Endothelial cell of umbilical vein (primary cell): ENCODE measurements around the gene TRMT112. TPM values are rescaled to one million over a fixed set of nuclear protein-coding genes. Genes with fewer than 3 reads are reported as not detected.

Source experiments
- BruUV-seq: library from RNA; stranded (reverse); fragments of 400-500 nt; replicated peaks from 2 replicates; lab custom pipeline; 2021; lab: Mats Ljungman, UMichigan
- CTCF ChIA-PET: fragments of 300-600, 350-600 bp; sonication (Branson Sonifier 250); formaldehyde crosslinking; loops from one replicate; lab custom pipeline; 2021; ENCODE audit warnings: antibody characterized with exemption, inconsistent platforms; lab: Charles Lee
- POLR2A ChIA-PET: fragments of 300-600, 350-600 bp; sonication (Branson Sonifier 250); formaldehyde crosslinking; loops from one replicate; lab custom pipeline; 2021; ENCODE audit warnings: antibody characterized with exemption, inconsistent platforms; lab: Charles Lee
- DNase-seq: peaks from one replicate; pipeline ENCODE4 v3.0.0-alpha.2; 2011; ENCODE audit warnings: low read depth, low spot score
- FAIRE-seq: peaks from 2 replicates; lab custom pipeline; 2011; peaks lifted over from hg19 to GRCh38; lab: Jason Lieb, UNC
- H2AFZ ChIP-seq: 2 replicates; pipeline ENCODE4 v1.6.0; 2012; ENCODE audit warnings: low read depth, low read length, control low read depth, inconsistent platforms
- H3K27ac ChIP-seq: 2 replicates; pipeline ENCODE4 v1.5.1; 2011; ENCODE audit warnings: low read depth, mild to moderate bottlenecking, control low read depth, low read length, moderate library complexity; ENCODE audit not compliant: insufficient read depth
- H3K27me3 ChIP-seq, 2 experiments: 2 replicates each; pipeline versions ENCODE4 v1.6.0 to v1.6.1; 2011; ENCODE audit warnings: low read length in 2 of 2, mixed read lengths in 1 of 2; ENCODE audit not compliant: control insufficient read depth in 2 of 2, insufficient read depth in 2 of 2
- H3K36me3 ChIP-seq, 2 experiments: 2 replicates in 1 of 2; 3 replicates in 1 of 2; pipeline ENCODE4 v1.5.1; 2011; ENCODE audit warnings: low read length in 2 of 2, mild to moderate bottlenecking in 1 of 2, moderate library complexity in 1 of 2; ENCODE audit not compliant: control insufficient read depth in 2 of 2, insufficient read depth in 2 of 2; ENCODE audit errors: extremely low read depth in 1 of 2
- H3K4me1 ChIP-seq: 3 replicates; pipeline ENCODE4 v1.5.1; 2011; ENCODE audit warnings: mild to moderate bottlenecking, low read length; ENCODE audit not compliant: control insufficient read depth, insufficient read depth; ENCODE audit errors: extremely low read depth
- H3K4me2 ChIP-seq: 2 replicates; pipeline ENCODE4 v1.6.1; 2011; ENCODE audit warnings: low read length, control low read depth, mixed read lengths; ENCODE audit not compliant: insufficient read depth
- H3K4me3 ChIP-seq, 3 experiments: fragments of 200-600 bp in 1 of 3; sonication (generic), shearing (Covaris generic) in 1 of 3; replicated peaks in 1 of 3; 2 replicates each; pipeline ENCODE4 v1.5.1; 2011 to 2016; ENCODE audit warnings: control low read depth in 3 of 3, low read length in 3 of 3, mild to moderate bottlenecking in 2 of 3, inconsistent platforms in 1 of 3, low read depth in 1 of 3, moderate library complexity in 1 of 3; ENCODE audit not compliant: insufficient read depth in 1 of 3
- H3K79me2 ChIP-seq: 2 replicates; pipeline ENCODE4 v1.6.0; 2012; ENCODE audit warnings: low read length, inconsistent platforms; ENCODE audit not compliant: control insufficient read depth, insufficient read depth
- H3K9ac ChIP-seq: replicated peaks from 2 replicates; pipeline ENCODE3; 2011; ENCODE audit warnings: low read length, control low read depth; ENCODE audit not compliant: insufficient read depth; ENCODE audit errors: extremely low read depth
- H3K9me1 ChIP-seq: replicated peaks from 3 replicates; pipeline ENCODE4 v1.6.0; 2011; ENCODE audit warnings: mild to moderate bottlenecking, low read length; ENCODE audit not compliant: control insufficient read depth, insufficient read depth; ENCODE audit errors: extremely low read depth
- H3K9me3 ChIP-seq: replicated peaks from 2 replicates; pipeline ENCODE4 v1.5.1; 2012; ENCODE audit warnings: low read length, inconsistent platforms; ENCODE audit not compliant: control insufficient read depth, insufficient read depth
- H4K20me1 ChIP-seq: replicated peaks from 2 replicates; pipeline ENCODE3; 2011; ENCODE audit warnings: mild to moderate bottlenecking, low read length; ENCODE audit not compliant: control insufficient read depth, insufficient read depth; ENCODE audit errors: extremely low read depth
- CTCF ChIP-seq, 2 donors: IDR thresholded peaks; 1 replicate in 1 of 2; 2 replicates in 1 of 2; pipeline ENCODE4 v1.5.1; 2011; ENCODE audit warnings: low read length in 2 of 2, mild to moderate bottlenecking in 2 of 2, moderate library complexity in 2 of 2, control low read depth in 1 of 2, inconsistent platforms in 1 of 2, low read depth in 1 of 2; ENCODE audit not compliant: insufficient read depth in 1 of 2; ENCODE audit errors: extremely low read depth in 1 of 2
- EZH2 ChIP-seq: IDR thresholded peaks from 2 replicates; pipeline ENCODE4 v1.6.1; 2012; ENCODE audit warnings: borderline replicate concordance, low read depth, mild to moderate bottlenecking, moderate library complexity, low read length, inconsistent platforms; ENCODE audit not compliant: severe bottlenecking
- FOS ChIP-seq: IDR thresholded peaks from 2 replicates; pipeline ENCODE4 v1.6.1; 2011; ENCODE audit warnings: mild to moderate bottlenecking, low read length, moderate library complexity, borderline replicate concordance; ENCODE audit not compliant: insufficient read depth
- GATA2 ChIP-seq: IDR thresholded peaks from 2 replicates; pipeline ENCODE4 v1.7.0; 2011; ENCODE audit warnings: low read depth, mild to moderate bottlenecking, moderate library complexity, mixed read lengths, low read length; ENCODE audit not compliant: insufficient read length, insufficient read depth
- JUN ChIP-seq: IDR thresholded peaks from 2 replicates; pipeline ENCODE4 v1.6.1; 2011; ENCODE audit warnings: borderline replicate concordance, low read depth; ENCODE audit not compliant: insufficient read length, insufficient read depth
- MAX ChIP-seq: IDR thresholded peaks from 2 replicates; pipeline ENCODE4 v1.6.1; 2011; ENCODE audit not compliant: insufficient read depth, insufficient read length
- MYC ChIP-seq: IDR thresholded peaks from one replicate; pipeline ENCODE4 v1.6.1; 2011; ENCODE audit warnings: mild to moderate bottlenecking, low read depth, low read length
- POLR2A ChIP-seq: IDR thresholded peaks from 2 replicates; pipeline ENCODE4 v1.6.1; 2012; ENCODE audit warnings: low read depth, mild to moderate bottlenecking, control low read depth, low read length
- POLR2AphosphoS5 ChIP-seq: IDR thresholded peaks from 2 replicates; pipeline ENCODE4 v1.6.1; 2012; ENCODE audit warnings: low read depth, mild to moderate bottlenecking, control low read depth, low read length, moderate library complexity; ENCODE audit not compliant: insufficient read depth
- dilution Hi-C: fragments of 300-500 bp; cut with MboI; formaldehyde crosslinking; loops from one replicate; pipeline ENCODE4 v1.15.0; 2019; ENCODE audit warnings: low sequenced_read_pairs; ENCODE audit not compliant: extremely low pct_ligation_motif_present
- intact Hi-C: fragments of 100-400 bp; cut with micrococcal nuclease; formaldehyde crosslinking; loops from one replicate; pipeline ENCODE4 v1.10.0; 2022
- polyA plus RNA-seq, 4 experiments: library from polyadenylated mRNA; depleted of rRNA in 3 of 4; stranded (reverse) in 3 of 4; unstranded in 1 of 4; fragments of >200 nt; gene quantifications; 2 replicates each; pipeline versions ENCODE4 v1.2.1 to v1.2.3, GENCODE V29; 2011 to 2012; ENCODE audit warnings: missing spikeins in 1 of 4
- total RNA-seq: library from RNA; stranded (reverse); gene quantifications from 2 replicates; pipeline ENCODE4 v1.2.3, GENCODE V29; 2021

Gene TRMT112
- total and polyA plus RNA-seq, 2 donors (not counting 3 experiments of a cell fraction or from before 2014, with no cell fraction given) = 195 to 575 TPM

- no peaks in the 10 kb centered on the region for H3K9me1 ChIP-seq
- H3K4me2 ChIP-seq = no peak overlapping the region
- intact Hi-C loops = loop anchor here (5.0 kb wide), 1 partner anchor 101 kb away; the partner anchor contains the start of gene STIP1
- ChIA-PET CTCF (interaction anchor here (1.1 to 2.2 kb wide), 2 partner anchors 13 to 16 kb away, joined by 4 to 8 read pairs; no protein-coding TSS in a partner anchor), POLR2A (interaction anchor here (0.5 kb wide), 1 partner anchor 17 kb away, joined by 3 read pairs; no protein-coding TSS in a partner anchor)
- H3K9ac ChIP-seq = no peak overlapping the region
- dilution Hi-C loops = no loop called here
- H2AFZ ChIP-seq = no peak overlapping the region
- DNase-seq (no peak), FAIRE-seq (no peak)
- H3K27ac ChIP-seq = no peak overlapping the region
- TF ChIP-seq EZH2 (no peak), JUN (no peak), CTCF (IDR thresholded peaks at IDR 0.05; ENCODE audit: extremely low read depth in 1 of 2, insufficient read depth in 1 of 2, low read depth in 1 of 2, low read length in 2 of 2) (no peak), FOS (no peak), MAX (no peak), MYC (no peak), POLR2AphosphoS5 (no peak), POLR2A (no peak), GATA2 (no peak)
- no peak overlapping the region for H3K4me3 ChIP-seq
- H3K4me1 ChIP-seq = peaks cover 11% of the 10 kb centered on the region
- no peaks in the 10 kb centered on the region for H3K36me3 ChIP-seq
- BruUV-seq = no TSS peak
- peaks cover 20 to 29% of the 10 kb centered on the region in 2 experiments for H3K27me3 ChIP-seq
- H3K9me3 ChIP-seq = no peaks in the 10 kb centered on the region
- no peaks in the 10 kb centered on the region for H4K20me1 ChIP-seq
- peaks cover 2% of the 10 kb centered on the region for H3K79me2 ChIP-seq
These were observed 29.5 kb downstream of the TRMT112 start for GRCh38 chr11:64287676-64288352.
